GM21526 (cell line): ENCODE data around the gene COMMD7.

Source experiments
- ATAC-seq: cut with Tn5 transposase; IDR thresholded peaks from one replicate; pipeline ENCODE4 v1.9.1; 2021; ENCODE audit warnings: moderate library complexity; ENCODE audit not compliant: unreplicated experiment, low FRiP score

Gene COMMD7

GRCh38 chr20:32743237-32744112 lies at the start of gene COMMD7:
COMMD7 (minus strand) TSS chr20:32743467; CDS start chr20:32743391, 76 bp downstream.
- peak; percentile 62 for ATAC-seq

- ATAC-seq: no peak
These were observed 49.6 kb upstream of the COMMD7 start for GRCh38 chr20:32792731-32793458.

- ATAC-seq: no peak
These were observed 49.0 kb upstream of the COMMD7 start for GRCh38 chr20:32792316-32792715.

GRCh38 chr20:32790751-32791057 lies 47.4 kb upstream of the COMMD7 start:
- no peak for ATAC-seq

GRCh38 chr20:32789896-32790750 lies 46.9 kb upstream of the COMMD7 start:
- no peak for ATAC-seq

GRCh38 chr20:32787168-32787567 lies 43.9 kb upstream of the COMMD7 start:
- no peak for ATAC-seq

GRCh38 chr20:32786059-32786760 lies 42.9 kb upstream of the COMMD7 start:
- ATAC-seq: no peak

- no peak for ATAC-seq
These were observed 41.3 kb upstream of the COMMD7 start for GRCh38 chr20:32784369-32785080.

GRCh38 chr20:32780749-32781655 lies 37.7 kb upstream of the COMMD7 start:
- ATAC-seq: no peak

GRCh38 chr20:32780278-32780677 lies 37.0 kb upstream of the COMMD7 start:
- ATAC-seq: no peak

GRCh38 chr20:32779500-32780211 lies 36.4 kb upstream of the COMMD7 start:
- no peak for ATAC-seq

GRCh38 chr20:32777177-32777956 lies 34.1 kb upstream of the COMMD7 start:
- no peak for ATAC-seq

GRCh38 chr20:32775336-32775991 lies 32.2 kb upstream of the COMMD7 start:
- ATAC-seq: no peak

- no peak for ATAC-seq
These were observed 30.6 kb upstream of the COMMD7 start for GRCh38 chr20:32773855-32774254.

- no peak for ATAC-seq
These were observed 30.0 kb upstream of the COMMD7 start for GRCh38 chr20:32773223-32773622.

- ATAC-seq: no peak
These were observed 28.8 kb upstream of the COMMD7 start for GRCh38 chr20:32772046-32772445.
